ENCODE measurements around the gene HAPLN3.
"Not testable (repeated sequence)": the region's sequence is repeated elsewhere in the genome, so short reads cannot be mapped to it uniquely, and the experiment has no call there.

Gene HAPLN3

GRCh38 chr15:88894819-88895767 is at the start of gene HAPLN3:
Gene HAPLN3 (minus strand): TSS chr15:88895544. CDS start chr15:88887298, 8,246 bp downstream.
- H3K4me1 Mint-ChIP-seq (ENCODE audit: low read depth) = peaks cover 17% of the 10 kb centered on the region
- peak within 1 kb of the TSS; percentile 90 for H3K4me3 Mint-ChIP-seq
- H3K36me3 Mint-ChIP-seq (ENCODE audit: low read depth) = peaks cover 1% of the 10 kb centered on the region
- peaks cover 2% of the 10 kb centered on the region for H3K27me3 Mint-ChIP-seq (ENCODE audit: low read depth)
- peak within 1 kb of the TSS; percentile 78 for H3K27ac Mint-ChIP-seq
- DNase-seq (ENCODE audit: low spot score) = peak; percentile 59
- no peaks in the 10 kb centered on the region for H3K9me3 Mint-ChIP-seq

- no peaks in the 10 kb centered on the region for H3K36me3 Mint-ChIP-seq (ENCODE audit: low read depth)
- H3K4me3 Mint-ChIP-seq = no peak overlapping the region
- peaks cover 2% of the 10 kb centered on the region for H3K4me1 Mint-ChIP-seq (ENCODE audit: low read depth)
- H3K27me3 Mint-ChIP-seq (ENCODE audit: low read depth) = peaks cover 8% of the 10 kb centered on the region
- no peaks in the 10 kb centered on the region for H3K9me3 Mint-ChIP-seq
- DNase-seq (ENCODE audit: low spot score) = no peak
- H3K27ac Mint-ChIP-seq = no peak overlapping the region
These were observed 44.8 kb upstream of the HAPLN3 start for GRCh38 chr15:88940110-88940675.

- H3K27me3 Mint-ChIP-seq (ENCODE audit: low read depth) = peaks cover 8% of the 10 kb centered on the region
- no peak for DNase-seq (ENCODE audit: low spot score)
These were observed 44.1 kb upstream of the HAPLN3 start for GRCh38 chr15:88939486-88939806.

GRCh38 chr15:88938802-88939485 is 43.6 kb upstream of the HAPLN3 start:
- peaks cover 8% of the 10 kb centered on the region for H3K27me3 Mint-ChIP-seq (ENCODE audit: low read depth)
- H3K4me3 Mint-ChIP-seq = no peak overlapping the region
- H3K4me1 Mint-ChIP-seq (ENCODE audit: low read depth) = peaks cover 2% of the 10 kb centered on the region
- no peak overlapping the region for H3K27ac Mint-ChIP-seq
- H3K9me3 Mint-ChIP-seq = peaks cover 4% of the 10 kb centered on the region
- H3K36me3 Mint-ChIP-seq (ENCODE audit: low read depth) = no peaks in the 10 kb centered on the region
- DNase-seq (ENCODE audit: low spot score) = no peak

More at GRCh38 chr15:88939486-88939806, 44.1 kb upstream of the HAPLN3 start:
- Mint-ChIP-seq H3K36me3 (ENCODE audit: low read depth) (no peaks in the 10 kb centered on the region), H3K9me3 (no peaks in the 10 kb centered on the region), H3K4me3 (no peak overlapping the region), H3K4me1 (ENCODE audit: low read depth) (peaks cover 2% of the 10 kb centered on the region), H3K27ac (no peak overlapping the region)

- H3K36me3 Mint-ChIP-seq (ENCODE audit: low read depth); DNase-seq (ENCODE audit: low spot score); H3K27ac Mint-ChIP-seq; H3K4me3 Mint-ChIP-seq; H3K9me3 Mint-ChIP-seq; H3K4me1 Mint-ChIP-seq (ENCODE audit: low read depth): not testable (repeated sequence)
- peaks cover 11% of the 10 kb centered on the region for H3K27me3 Mint-ChIP-seq (ENCODE audit: low read depth)
These were observed 39.1 kb upstream of the HAPLN3 start for GRCh38 chr15:88934449-88934848.

- no peak overlapping the region for H3K4me3 Mint-ChIP-seq
- H3K4me1 Mint-ChIP-seq (ENCODE audit: low read depth) = no peaks in the 10 kb centered on the region
- H3K27me3 Mint-ChIP-seq (ENCODE audit: low read depth) = peaks cover 11% of the 10 kb centered on the region
- H3K27ac Mint-ChIP-seq = no peak overlapping the region
- H3K36me3 Mint-ChIP-seq (ENCODE audit: low read depth) = no peaks in the 10 kb centered on the region
- DNase-seq (ENCODE audit: low spot score) = no peak
- H3K9me3 Mint-ChIP-seq = peaks cover 10% of the 10 kb centered on the region
These were observed 37.6 kb upstream of the HAPLN3 start for GRCh38 chr15:88932875-88933330.

- H3K36me3 Mint-ChIP-seq (ENCODE audit: low read depth) = no peaks in the 10 kb centered on the region
- no peak overlapping the region for H3K27ac Mint-ChIP-seq
- H3K27me3 Mint-ChIP-seq (ENCODE audit: low read depth) = peaks cover 11% of the 10 kb centered on the region
- DNase-seq (ENCODE audit: low spot score) = no peak
- H3K4me1 Mint-ChIP-seq (ENCODE audit: low read depth) = no peaks in the 10 kb centered on the region
- H3K9me3 Mint-ChIP-seq = peaks cover 11% of the 10 kb centered on the region
- H3K4me3 Mint-ChIP-seq = no peak overlapping the region
These were observed 37.0 kb upstream of the HAPLN3 start for GRCh38 chr15:88932271-88932874.

GRCh38 chr15:88930579-88930978 is 35.2 kb upstream of the HAPLN3 start:
- H3K27ac Mint-ChIP-seq = no peak overlapping the region
- peaks cover 11% of the 10 kb centered on the region for H3K9me3 Mint-ChIP-seq
- H3K27me3 Mint-ChIP-seq (ENCODE audit: low read depth) = peaks cover 6% of the 10 kb centered on the region
- H3K4me1 Mint-ChIP-seq (ENCODE audit: low read depth) = no peaks in the 10 kb centered on the region
- H3K4me3 Mint-ChIP-seq = no peak overlapping the region
- DNase-seq (ENCODE audit: low spot score) = no peak
- H3K36me3 Mint-ChIP-seq (ENCODE audit: low read depth) = no peaks in the 10 kb centered on the region

GRCh38 chr15:88929358-88930098 is 34.2 kb upstream of the HAPLN3 start:
- not testable (repeated sequence) for H3K27me3 Mint-ChIP-seq (ENCODE audit: low read depth); H3K4me1 Mint-ChIP-seq (ENCODE audit: low read depth); DNase-seq (ENCODE audit: low spot score); H3K36me3 Mint-ChIP-seq (ENCODE audit: low read depth); H3K27ac Mint-ChIP-seq; H3K4me3 Mint-ChIP-seq
- H3K9me3 Mint-ChIP-seq = peaks cover 11% of the 10 kb centered on the region

GRCh38 chr15:88928192-88928591 is 32.8 kb upstream of the HAPLN3 start:
- H3K4me3 Mint-ChIP-seq; H3K36me3 Mint-ChIP-seq (ENCODE audit: low read depth); H3K9me3 Mint-ChIP-seq; H3K27me3 Mint-ChIP-seq (ENCODE audit: low read depth); H3K4me1 Mint-ChIP-seq (ENCODE audit: low read depth); H3K27ac Mint-ChIP-seq; DNase-seq (ENCODE audit: low spot score): not testable (repeated sequence)

GRCh38 chr15:88925648-88926047 is 30.3 kb upstream of the HAPLN3 start:
- not testable (repeated sequence) for H3K36me3 Mint-ChIP-seq (ENCODE audit: low read depth); H3K4me3 Mint-ChIP-seq; H3K4me1 Mint-ChIP-seq (ENCODE audit: low read depth); DNase-seq (ENCODE audit: low spot score); H3K27ac Mint-ChIP-seq; H3K9me3 Mint-ChIP-seq; H3K27me3 Mint-ChIP-seq (ENCODE audit: low read depth)

- H3K4me1 Mint-ChIP-seq (ENCODE audit: low read depth) = peaks cover 21% of the 10 kb centered on the region
- not testable (repeated sequence) for H3K36me3 Mint-ChIP-seq (ENCODE audit: low read depth); H3K4me3 Mint-ChIP-seq; H3K27ac Mint-ChIP-seq; H3K9me3 Mint-ChIP-seq; H3K27me3 Mint-ChIP-seq (ENCODE audit: low read depth)
- peak; percentile 50 for DNase-seq (ENCODE audit: low spot score)
These were observed 25.6 kb upstream of the HAPLN3 start for GRCh38 chr15:88920892-88921435.

- Mint-ChIP-seq H3K27me3 (ENCODE audit: low read depth) (peaks cover 9% of the 10 kb centered on the region), H3K36me3 (ENCODE audit: low read depth) (no peaks in the 10 kb centered on the region), H3K4me1 (ENCODE audit: low read depth) (peaks cover 21% of the 10 kb centered on the region), H3K27ac (no peak overlapping the region), H3K9me3 (no peaks in the 10 kb centered on the region), H3K4me3 (no peak overlapping the region)
- no peak for DNase-seq (ENCODE audit: low spot score)
These were observed 25.0 kb upstream of the HAPLN3 start for GRCh38 chr15:88920186-88920891.
